Transverse colon (tissue), 4 donors: ENCODE data around the gene TNC. TPM values are rescaled to one million over a fixed set of nuclear protein-coding genes. Genes with fewer than 3 reads are reported as not detected.

Experiments used
- DNase-seq: peaks from one replicate; pipeline ENCODE4 v3.0.0-alpha.2; 2019
- H3K27ac ChIP-seq, 4 donors: fragments of 200-600 bp; sonication (generic); 2 replicates each; pipeline ENCODE4 v1.5.1; 2016 to 2018; ENCODE audit warnings: inconsistent platforms in 4 of 4
- H3K27me3 ChIP-seq: fragments of 200-600 bp; sonication (generic); 2 replicates; pipeline ENCODE4 v1.5.1; 2017; ENCODE audit warnings: inconsistent platforms
- H3K36me3 ChIP-seq, 4 donors: fragments of 200-600 bp; sonication (generic); 2 replicates each; pipeline ENCODE4 v1.5.1; 2017 to 2019; ENCODE audit warnings: inconsistent platforms in 4 of 4
- H3K4me1 ChIP-seq, 4 donors: fragments of 200-600 bp; sonication (generic); 2 replicates each; pipeline ENCODE4 v1.5.1; 2017 to 2020; ENCODE audit warnings: inconsistent platforms in 4 of 4
- H3K4me3 ChIP-seq, 4 donors: fragments of 200-600 bp; sonication (generic); 1 replicate in 1 of 4; 2 replicates in 3 of 4; pipeline versions ENCODE4 v1.5.1 to v1.6.1; 2017 to 2019; ENCODE audit warnings: inconsistent platforms in 4 of 4
- H3K9me3 ChIP-seq, 2 donors: fragments of 200-600 bp; sonication (generic); 2 replicates each; pipeline ENCODE4 v1.5.1; 2017 to 2019; ENCODE audit warnings: inconsistent platforms in 2 of 2
- CTCF ChIP-seq, 5 experiments: fragments of 200-600 bp in 3 of 5; fragments of 450-650 bp in 2 of 5; sonication (generic) in 3 of 5; IDR thresholded peaks; 1 replicate in 2 of 5; 2 replicates in 3 of 5; pipeline ENCODE4 v1.5.1; 2016 to 2017; ENCODE audit warnings: antibody characterized with exemption in 5 of 5, inconsistent platforms in 3 of 5, mild to moderate bottlenecking in 2 of 5, moderate library complexity in 1 of 5
- EP300 ChIP-seq: sonication (generic); formaldehyde crosslinking; IDR thresholded peaks from one replicate; pipeline ENCODE4 v1.6.1; 2017; ENCODE audit warnings: antibody characterized with exemption, low read depth
- POLR2A ChIP-seq: fragments of 450-650 bp; IDR thresholded peaks from one replicate; pipeline ENCODE4 v1.6.1; 2016; ENCODE audit warnings: antibody characterized with exemption, mild to moderate bottlenecking, moderate library complexity
- POLR2AphosphoS5 ChIP-seq, 3 donors: sonication (generic); formaldehyde crosslinking; IDR thresholded peaks; one replicate each; pipeline ENCODE4 v1.6.1; 2016; ENCODE audit warnings: antibody characterized with exemption in 3 of 3
- WGBS, 2 donors: methylation state at CpG; one replicate each; pipeline ENCODE4 v1.1.5; 2018; ENCODE audit warnings: low coverage in 1 of 2; 5-methylcytosine and 5-hydroxymethylcytosine counted together
- in situ Hi-C, 4 donors: fragments of 200-750 bp; cut with MboI; loops; one replicate each; pipeline versions ENCODE4 v1.15.0 to v1.15.1; 2017; ENCODE audit warnings: low sequenced_read_pairs in 3 of 4, low pct_ligation_motif_present in 1 of 4, low pct_unique_long_range_greater_than_20kb in 1 of 4
- intact Hi-C: fragments of 100-400 bp; cut with DNase I; formaldehyde crosslinking; loops from one replicate; pipeline ENCODE4 v1.15.1; 2023; ENCODE audit warnings: low total_unique reads
- total RNA-seq, 4 donors: library from RNA; depleted of rRNA; stranded (reverse); fragments of >200 nt; gene quantifications; one replicate each; pipeline ENCODE4 v1.1.0, GENCODE V29; 2016

The TNC gene
- total RNA-seq, 4 donors from 2014 or later, result 29.4 to 316 (median 61.9) TPM

- peak overlapping the region; percentile 3 to 47 (median 28) for H3K4me3 ChIP-seq
- 66 to 71% methylated on average over 2 to 8 of the region's 8 CpGs for WGBS, 2 donors
- TF ChIP-seq EP300, result no peak
- no peak for TF ChIP-seq CTCF (IDR thresholded peaks at IDR 0.05)
- TF ChIP-seq POLR2A, result no peak
- TF ChIP-seq POLR2AphosphoS5 (IDR thresholded peaks at IDR 0.05), result no peak
- no peak for DNase-seq
- peaks cover 0 to 12% (median 7%) of the 10 kb centered on the region in 4 donors for H3K4me1 ChIP-seq
- intact Hi-C loops, result no loop called here
- H3K36me3 ChIP-seq, result no peaks in the 10 kb centered on the region
- in situ Hi-C loops, result no loop called here
- H3K9me3 ChIP-seq, result no peaks in the 10 kb centered on the region
- peak overlapping the region; percentile 83 to 86 (median 84) for H3K27ac ChIP-seq
- H3K27me3 ChIP-seq, result peaks cover 43% of the 10 kb centered on the region
These were observed 1.3 kb downstream of the TNC start for GRCh38 chr9:115116421-115117284.

- peak overlapping the region; percentile 83 to 86 (median 84) for H3K27ac ChIP-seq
- TF ChIP-seq CTCF (IDR thresholded peaks at IDR 0.05) (no peak), EP300 (no peak), POLR2A (no peak), POLR2AphosphoS5 (IDR thresholded peaks at IDR 0.05) (peak in 1 of 3 donors; percentile 36)
- intact Hi-C loops (no loop called here), in situ Hi-C loops (no loop called here)
- DNase-seq, result no peak
- no peaks in the 10 kb centered on the region for H3K36me3 ChIP-seq
- peaks cover 43% of the 10 kb centered on the region for H3K27me3 ChIP-seq
- 42% methylated on average over 1 of the region's 1 CpG; no CpG with 5 or more reads in 1 of the 2 donors for WGBS, 2 donors
- no peaks in the 10 kb centered on the region for H3K9me3 ChIP-seq
- peaks cover 0 to 12% (median 7%) of the 10 kb centered on the region in 4 donors for H3K4me1 ChIP-seq
- H3K4me3 ChIP-seq, result peak overlapping the region in 3 of 4 donors; percentile 26 to 47 (median 30)
These were observed 2.0 kb downstream of the TNC start for GRCh38 chr9:115115924-115116323.

GRCh38 chr9:115115117-115115880 is 2.7 kb downstream of the TNC start:
- Histone ChIP-seq H3K27me3 (peaks cover 43% of the 10 kb centered on the region), H3K27ac (peak overlapping the region; percentile 83 to 86 (median 84)), H3K4me3 (peak overlapping the region in 3 of 4 donors; percentile 26 to 47 (median 30)), H3K9me3 (no peaks in the 10 kb centered on the region), H3K4me1 (peaks cover 0 to 12% (median 7%) of the 10 kb centered on the region in 4 donors), H3K36me3 (no peaks in the 10 kb centered on the region)
- in situ Hi-C loops (no loop called here), intact Hi-C loops (no loop called here)
- TF ChIP-seq POLR2A, result no peak
- peak in 1 of 3 donors; percentile 1 for TF ChIP-seq POLR2AphosphoS5 (IDR thresholded peaks at IDR 0.05)
- TF ChIP-seq EP300, result no peak
- no peak for TF ChIP-seq CTCF (IDR thresholded peaks at IDR 0.05)
- 60% methylated on average over 1 to 2 of the region's 2 CpGs for WGBS, 2 donors
- no peak for DNase-seq

- Histone ChIP-seq H3K27ac (peak overlapping the region; percentile 33 to 86 (median 83)), H3K36me3 (no peaks in the 10 kb centered on the region), H3K4me1 (peaks cover 0 to 12% (median 6%) of the 10 kb centered on the region in 4 donors), H3K9me3 (no peaks in the 10 kb centered on the region), H3K27me3 (peaks cover 41% of the 10 kb centered on the region), H3K4me3 (no peak overlapping the region)
- 20 to 59% methylated on average over 1 to 2 of the region's 2 CpGs for WGBS, 2 donors
- no peak for DNase-seq
- intact Hi-C loops, result no loop called here
- TF ChIP-seq CTCF (IDR thresholded peaks at IDR 0.05) (no peak), EP300 (no peak), POLR2A (no peak), POLR2AphosphoS5 (IDR thresholded peaks at IDR 0.05) (no peak)
- in situ Hi-C loops, result no loop called here
These were observed 3.4 kb downstream of the TNC start for GRCh38 chr9:115114546-115114945.
